ENCODE measurements around the gene RBM28.

The RBM28 gene

GRCh38 chr7:128352153-128352537 lies 8.4 kb upstream of the RBM28 start:
- Histone ChIP-seq H3K36me3 (no peaks in the 10 kb centered on the region), H3K27ac (no peak overlapping the region), H3K27me3 (peaks cover 32% of the 10 kb centered on the region), H3K4me3 (ENCODE audit: low read depth in 1 of 2, low read length in 1 of 2) (peak overlapping the region; percentile 46 to 59), H3K9me3 (no peaks in the 10 kb centered on the region), H3K4me1 (ENCODE audit: control insufficient read depth in 1 of 2, insufficient read depth in 1 of 2, low read depth in 1 of 2, low read length in 1 of 2) (peaks cover 22 to 26% of the 10 kb centered on the region in 2 experiments)
- peak; percentile 40 for TF ChIP-seq CTCF (IDR thresholded peaks at IDR 0.05)

DNA sequence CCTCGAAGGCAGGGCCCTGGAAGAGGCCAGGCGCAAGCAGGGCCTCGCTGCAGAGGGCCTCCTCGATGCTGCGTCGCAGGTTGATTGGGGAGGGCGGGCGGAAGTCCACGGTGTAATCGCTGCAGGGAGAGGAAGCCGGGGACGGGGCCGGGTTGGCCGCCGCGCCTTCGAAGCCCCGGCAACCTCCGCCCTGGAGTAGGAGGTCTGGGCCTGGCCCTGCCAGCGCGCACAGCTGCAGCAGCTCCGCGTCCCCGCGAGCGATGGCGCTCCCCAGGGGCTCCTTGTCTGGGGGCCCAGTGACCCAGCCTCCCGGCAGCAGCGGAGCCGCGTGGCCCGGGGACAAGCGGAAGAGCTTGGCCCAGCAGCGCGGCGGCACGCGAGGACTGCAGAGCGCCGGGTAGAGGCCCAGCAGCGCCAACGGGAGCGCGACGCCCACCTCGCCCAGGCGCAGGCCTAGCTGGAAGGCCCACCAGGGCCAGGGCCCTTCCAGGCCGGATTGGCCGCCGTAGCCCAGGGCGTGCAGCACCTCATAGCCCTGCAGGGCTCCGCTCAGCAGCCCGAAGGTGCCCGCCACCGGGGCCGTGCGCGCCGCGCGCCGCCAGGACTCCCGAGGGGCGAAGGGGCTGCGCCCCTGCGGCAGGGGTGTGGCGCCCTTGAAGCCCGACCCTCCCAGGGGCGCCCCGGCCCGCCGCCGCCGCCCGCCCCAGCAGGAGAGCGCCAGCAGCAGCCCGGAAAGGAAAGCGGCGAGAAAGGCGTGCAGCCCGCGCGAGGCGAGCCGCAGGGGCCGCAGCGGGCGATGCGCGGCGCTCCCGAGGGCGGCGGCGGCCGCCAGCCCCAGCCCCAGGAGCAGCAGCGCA lies 7.8 kb upstream of the RBM28 start:
- no peak for TF ChIP-seq CTCF (IDR thresholded peaks at IDR 0.05)
- no peaks in the 10 kb centered on the region for H3K9me3 ChIP-seq
- no peaks in the 10 kb centered on the region for H3K36me3 ChIP-seq
- peaks cover 32% of the 10 kb centered on the region for H3K27me3 ChIP-seq
- H3K27ac ChIP-seq = no peak overlapping the region
- peaks cover 22 to 25% of the 10 kb centered on the region in 2 experiments for H3K4me1 ChIP-seq (ENCODE audit: control insufficient read depth in 1 of 2, insufficient read depth in 1 of 2, low read depth in 1 of 2, low read length in 1 of 2)
- H3K4me3 ChIP-seq (ENCODE audit: low read depth in 1 of 2, low read length in 1 of 2) = peak overlapping the region; percentile 59 to 66

- no peak for TF ChIP-seq CTCF (IDR thresholded peaks at IDR 0.05)
- H3K27ac ChIP-seq = no peak overlapping the region
- no peaks in the 10 kb centered on the region for H3K36me3 ChIP-seq
- peaks cover 22 to 24% of the 10 kb centered on the region in 2 experiments for H3K4me1 ChIP-seq (ENCODE audit: control insufficient read depth in 1 of 2, insufficient read depth in 1 of 2, low read depth in 1 of 2, low read length in 1 of 2)
- H3K4me3 ChIP-seq (ENCODE audit: low read depth in 1 of 2, low read length in 1 of 2) = peak overlapping the region; percentile 59 to 66
- H3K9me3 ChIP-seq = no peaks in the 10 kb centered on the region
- peaks cover 32% of the 10 kb centered on the region for H3K27me3 ChIP-seq
These were observed 7.1 kb upstream of the RBM28 start for GRCh38 chr7:128350708-128351295.

DNA sequence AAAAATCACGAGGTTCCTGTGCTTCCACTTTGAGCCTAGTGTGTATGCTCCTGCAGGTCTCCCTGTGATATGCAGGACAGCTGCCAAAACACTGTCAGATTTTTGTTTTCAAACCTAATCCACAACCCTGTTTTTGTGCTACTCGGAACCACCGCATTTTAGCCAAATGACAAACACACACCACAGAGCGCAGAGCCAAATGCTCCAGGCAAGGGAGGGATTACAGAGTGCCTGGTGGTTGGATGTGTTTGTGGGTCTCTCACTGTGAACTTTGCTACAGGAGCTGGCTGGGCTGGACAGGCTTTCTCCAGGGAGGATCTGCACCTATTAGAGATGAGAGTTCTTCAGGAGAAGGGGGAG lies 5.7 kb upstream of the RBM28 start:
- H3K36me3 ChIP-seq = no peaks in the 10 kb centered on the region
- no peak overlapping the region for H3K27ac ChIP-seq
- H3K4me3 ChIP-seq (ENCODE audit: low read depth in 1 of 2, low read length in 1 of 2) = no peak overlapping the region
- H3K9me3 ChIP-seq = no peaks in the 10 kb centered on the region
- H3K27me3 ChIP-seq = peaks cover 32% of the 10 kb centered on the region
- TF ChIP-seq CTCF (IDR thresholded peaks at IDR 0.05) = no peak
- H3K4me1 ChIP-seq (ENCODE audit: control insufficient read depth in 1 of 2, insufficient read depth in 1 of 2, low read depth in 1 of 2, low read length in 1 of 2) = peaks cover 17 to 19% of the 10 kb centered on the region in 2 experiments

DNA sequence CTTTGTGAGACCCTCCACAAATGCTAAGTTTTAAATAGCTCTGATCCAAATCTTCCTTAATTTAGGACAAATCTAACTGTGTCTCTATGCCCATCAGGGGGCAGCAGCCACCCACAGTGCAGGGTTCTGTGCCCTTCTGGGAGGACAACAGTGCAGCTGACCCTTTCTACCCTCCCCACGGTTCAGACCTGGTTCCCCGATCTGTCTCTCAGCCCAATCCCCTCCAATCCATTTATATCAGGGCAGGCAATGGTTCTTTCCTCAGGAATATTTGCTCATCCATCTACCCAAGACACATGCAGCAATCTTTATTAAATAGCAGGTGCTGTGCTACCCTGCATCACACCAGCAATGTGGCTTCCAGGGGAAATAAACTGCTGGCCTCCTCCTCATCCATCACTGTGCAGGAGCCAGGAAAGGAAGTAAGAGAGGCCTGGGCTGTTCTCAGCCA lies 4.0 kb upstream of the RBM28 start:
- TF ChIP-seq CTCF (IDR thresholded peaks at IDR 0.05) = peak; percentile 24
- H3K9me3 ChIP-seq = no peaks in the 10 kb centered on the region
- peaks cover 28% of the 10 kb centered on the region for H3K27me3 ChIP-seq
- no peak overlapping the region for H3K27ac ChIP-seq
- H3K36me3 ChIP-seq = no peaks in the 10 kb centered on the region
- H3K4me1 ChIP-seq (ENCODE audit: control insufficient read depth in 1 of 2, insufficient read depth in 1 of 2, low read depth in 1 of 2, low read length in 1 of 2) = peaks cover 28 to 31% of the 10 kb centered on the region in 2 experiments
- H3K4me3 ChIP-seq (ENCODE audit: low read depth in 1 of 2, low read length in 1 of 2) = no peak overlapping the region
